Cardiac fibroblast (primary cell): ENCODE data around the gene AHSG.

Source experiments
- DNase-seq, 2 donors: peaks; one replicate each; pipeline versions ENCODE4 v3.0.0 to v3.0.0-alpha.2; 2010; ENCODE audit warnings: low read depth in 2 of 2
- H3K4me3 ChIP-seq, 2 donors: replicated peaks in 1 of 2; 1 replicate in 1 of 2; 2 replicates in 1 of 2; pipeline ENCODE4 v1.5.1; 2011; ENCODE audit warnings: low read depth in 2 of 2, low read length in 2 of 2, mild to moderate bottlenecking in 2 of 2, moderate library complexity in 1 of 2
- TF ChIP-seq, protein P1 (sequence below): IDR thresholded peaks from one replicate; pipeline ENCODE4 v1.5.1; 2011; ENCODE audit warnings: low read depth, mild to moderate bottlenecking, low read length, inconsistent platforms

AHSG gene

GRCh38 chr3:186599142-186599784, 13.6 kb upstream of the AHSG start:
- DNase-seq, result no peak
- no peak overlapping the region for H3K4me3 ChIP-seq
- TF ChIP-seq, protein P1, sequence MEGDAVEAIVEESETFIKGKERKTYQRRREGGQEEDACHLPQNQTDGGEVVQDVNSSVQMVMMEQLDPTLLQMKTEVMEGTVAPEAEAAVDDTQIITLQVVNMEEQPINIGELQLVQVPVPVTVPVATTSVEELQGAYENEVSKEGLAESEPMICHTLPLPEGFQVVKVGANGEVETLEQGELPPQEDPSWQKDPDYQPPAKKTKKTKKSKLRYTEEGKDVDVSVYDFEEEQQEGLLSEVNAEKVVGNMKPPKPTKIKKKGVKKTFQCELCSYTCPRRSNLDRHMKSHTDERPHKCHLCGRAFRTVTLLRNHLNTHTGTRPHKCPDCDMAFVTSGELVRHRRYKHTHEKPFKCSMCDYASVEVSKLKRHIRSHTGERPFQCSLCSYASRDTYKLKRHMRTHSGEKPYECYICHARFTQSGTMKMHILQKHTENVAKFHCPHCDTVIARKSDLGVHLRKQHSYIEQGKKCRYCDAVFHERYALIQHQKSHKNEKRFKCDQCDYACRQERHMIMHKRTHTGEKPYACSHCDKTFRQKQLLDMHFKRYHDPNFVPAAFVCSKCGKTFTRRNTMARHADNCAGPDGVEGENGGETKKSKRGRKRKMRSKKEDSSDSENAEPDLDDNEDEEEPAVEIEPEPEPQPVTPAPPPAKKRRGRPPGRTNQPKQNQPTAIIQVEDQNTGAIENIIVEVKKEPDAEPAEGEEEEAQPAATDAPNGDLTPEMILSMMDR, result no peak

GRCh38 chr3:186599785-186600166, 13.1 kb upstream of the AHSG start:
- no peak overlapping the region for H3K4me3 ChIP-seq
- DNase-seq, result no peak
- TF ChIP-seq, protein P1, result no peak

- no peak for DNase-seq
- H3K4me3 ChIP-seq, result no peak overlapping the region
- TF ChIP-seq, protein P1, result no peak
These were observed 12.0 kb upstream of the AHSG start for GRCh38 chr3:186600896-186601295.

DNA sequence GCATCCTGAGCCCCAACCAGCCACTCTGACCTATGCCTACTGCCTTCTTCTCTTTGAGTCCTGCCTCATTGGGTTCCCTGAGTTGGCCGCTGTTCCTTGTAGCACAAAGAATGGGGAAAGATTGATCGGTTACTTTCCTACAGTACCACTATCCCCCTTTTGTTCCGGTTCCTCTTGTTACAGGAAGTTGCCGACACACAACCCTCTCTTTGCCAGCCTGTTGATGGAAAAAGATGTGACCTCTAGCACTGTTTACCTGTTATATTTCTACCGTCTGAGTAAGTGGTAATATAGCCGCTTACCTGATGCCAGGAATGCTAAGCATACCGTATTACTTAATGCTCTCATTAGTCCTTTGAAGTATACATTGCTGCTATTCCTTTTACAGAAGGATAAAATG, 9.7 kb upstream of the AHSG start:
- TF ChIP-seq, protein P1, result no peak
- DNase-seq, result no peak
- H3K4me3 ChIP-seq, result no peak overlapping the region

- DNase-seq, result no peak
- TF ChIP-seq, protein P1, result no peak
- H3K4me3 ChIP-seq, result no peak overlapping the region
These were observed 7.8 kb upstream of the AHSG start for GRCh38 chr3:186605078-186605477.

- H3K4me3 ChIP-seq, result no peak overlapping the region
- TF ChIP-seq, protein P1, result no peak
- DNase-seq, result no peak
These were observed 7.0 kb upstream of the AHSG start for GRCh38 chr3:186605561-186606545.
